Mesenchymal stem cell (in vitro differentiated cells and primary cell): ENCODE data around the gene SLC9A4.

Experiments
- DNase-seq: peaks from one replicate; pipeline ENCODE4 v3.0.0-alpha.2; 2013
- H2AFZ ChIP-seq: one replicate; pipeline ENCODE4 v1.6.1; 2013; ENCODE audit warnings: low read depth, mild to moderate bottlenecking, control low read depth, inconsistent platforms, low read length, moderate library complexity
- H2AK5ac ChIP-seq: 2 replicates; pipeline ENCODE4 v1.6.1; 2013; ENCODE audit warnings: low read length, moderate library complexity, mild to moderate bottlenecking, inconsistent platforms; ENCODE audit not compliant: severe bottlenecking
- H2BK120ac ChIP-seq: one replicate; pipeline ENCODE4 v1.6.1; 2013; ENCODE audit warnings: low read depth, mild to moderate bottlenecking, inconsistent platforms, low read length, moderate library complexity
- H2BK12ac ChIP-seq, 2 experiments: one replicate each; pipeline ENCODE4 v1.6.1; 2013; ENCODE audit warnings: inconsistent platforms in 2 of 2, low read length in 2 of 2, mild to moderate bottlenecking in 2 of 2, moderate library complexity in 2 of 2, control low read depth in 1 of 2
- H2BK15ac ChIP-seq: one replicate; pipeline ENCODE4 v1.6.1; 2013; ENCODE audit warnings: mild to moderate bottlenecking, low read depth, inconsistent platforms; ENCODE audit not compliant: poor library complexity, severe bottlenecking
- H2BK5ac ChIP-seq: 2 replicates; pipeline ENCODE4 v1.6.1; 2013; ENCODE audit warnings: low read depth, mild to moderate bottlenecking, low read length, control low read depth, inconsistent platforms; ENCODE audit not compliant: poor library complexity, severe bottlenecking
- H3K14ac ChIP-seq, 2 experiments: one replicate each; pipeline ENCODE4 v1.6.1; 2013; ENCODE audit warnings: inconsistent platforms in 2 of 2, low read length in 2 of 2, control low read depth in 1 of 2, mild to moderate bottlenecking in 1 of 2, moderate library complexity in 1 of 2
- H3K18ac ChIP-seq, 2 experiments: one replicate each; pipeline ENCODE4 v1.6.1; 2013; ENCODE audit warnings: inconsistent platforms in 2 of 2, low read length in 2 of 2, control low read depth in 1 of 2, low read depth in 1 of 2, mild to moderate bottlenecking in 1 of 2
- H3K23ac ChIP-seq, 2 experiments: one replicate each; pipeline ENCODE4 v1.6.1; 2013; ENCODE audit warnings: inconsistent platforms in 2 of 2, low read length in 2 of 2, mild to moderate bottlenecking in 2 of 2, moderate library complexity in 2 of 2, control low read depth in 1 of 2
- H3K27ac ChIP-seq: 2 replicates; pipeline ENCODE4 v1.5.1; 2013; ENCODE audit warnings: mild to moderate bottlenecking, moderate library complexity, low read length, control low read depth, inconsistent platforms; ENCODE audit not compliant: poor library complexity, severe bottlenecking
- H3K27me3 ChIP-seq, 2 experiments: 2 replicates each; pipeline versions ENCODE4 v1.6.1 to v1.7.0; 2013; ENCODE audit warnings: low read length in 2 of 2, mild to moderate bottlenecking in 2 of 2, moderate library complexity in 2 of 2, control low read depth in 1 of 2, inconsistent platforms in 1 of 2; ENCODE audit not compliant: control insufficient read depth in 1 of 2, insufficient read depth in 1 of 2
- H3K36me3 ChIP-seq, 2 experiments: 2 replicates each; pipeline versions ENCODE4 v1.6.1 to v1.7.0; 2013; ENCODE audit warnings: low read length in 2 of 2, control low read depth in 1 of 2, inconsistent platforms in 1 of 2, low read depth in 1 of 2, mild to moderate bottlenecking in 1 of 2; ENCODE audit not compliant: insufficient read depth in 2 of 2, control insufficient read depth in 1 of 2
- H3K4ac ChIP-seq, 2 experiments: one replicate each; pipeline ENCODE4 v1.6.1; 2013; ENCODE audit warnings: inconsistent platforms in 2 of 2, low read length in 2 of 2, mild to moderate bottlenecking in 2 of 2, moderate library complexity in 2 of 2, control low read depth in 1 of 2, low read depth in 1 of 2
- H3K4me1 ChIP-seq: 2 replicates; pipeline ENCODE4 v1.6.1; 2013; ENCODE audit warnings: low read depth, low read length, control low read depth; ENCODE audit not compliant: control insufficient read depth, insufficient read depth
- H3K4me2 ChIP-seq: 2 replicates; pipeline ENCODE4 v1.6.1; 2013; ENCODE audit warnings: low read length, mild to moderate bottlenecking, inconsistent platforms; ENCODE audit not compliant: poor library complexity, severe bottlenecking
- H3K4me3 ChIP-seq, 2 experiments: 2 replicates each; pipeline versions ENCODE4 v1.5.1 to v1.7.0; 2013; ENCODE audit warnings: low read length in 2 of 2, mild to moderate bottlenecking in 2 of 2, control low read depth in 1 of 2, low read depth in 1 of 2; ENCODE audit not compliant: insufficient read depth in 1 of 2
- H3K79me1 ChIP-seq: replicated peaks from 2 replicates; pipeline ENCODE4 v1.6.1; 2013; ENCODE audit warnings: mild to moderate bottlenecking, control low read depth, low read length, inconsistent platforms; ENCODE audit not compliant: poor library complexity, severe bottlenecking
- H3K9ac ChIP-seq: 2 replicates; pipeline ENCODE4 v1.7.0; 2013; ENCODE audit warnings: mild to moderate bottlenecking, low read length, moderate library complexity
- H3K9me3 ChIP-seq: 2 replicates; pipeline ENCODE4 v1.7.0; 2013; ENCODE audit warnings: mild to moderate bottlenecking, low read length; ENCODE audit not compliant: control insufficient read depth
- H4K8ac ChIP-seq: one replicate; pipeline ENCODE4 v1.6.1; 2013; ENCODE audit warnings: inconsistent platforms, mild to moderate bottlenecking, low read length, moderate library complexity
- H4K91ac ChIP-seq: one replicate; pipeline ENCODE4 v1.6.1; 2013; ENCODE audit warnings: mild to moderate bottlenecking, low read length, inconsistent platforms
- WGBS: methylation state at CpG from one replicate; pipeline ENCODE4 v1.1.7; 2013; ENCODE audit warnings: mixed read lengths; 5-methylcytosine and 5-hydroxymethylcytosine counted together

The SLC9A4 gene

DNA sequence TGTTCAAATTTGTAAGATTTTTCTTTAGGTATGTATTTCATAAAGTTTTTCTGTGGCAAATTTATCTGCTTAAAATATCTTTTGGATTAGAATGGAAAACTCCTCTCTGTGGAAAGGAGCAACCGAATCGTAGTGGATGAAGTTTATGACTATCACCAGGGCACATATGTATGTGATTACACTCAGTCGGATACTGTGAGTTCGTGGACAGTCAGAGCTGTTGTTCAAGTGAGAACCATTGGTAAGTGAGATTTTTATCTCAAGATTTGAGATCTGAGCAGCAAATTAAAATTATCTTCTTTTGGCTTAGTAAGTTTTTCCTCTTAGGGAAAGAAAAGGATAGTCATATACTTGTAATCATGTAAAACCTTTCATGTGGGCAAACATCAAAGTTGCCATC, 35.9 kb upstream of the SLC9A4 start:
- Histone ChIP-seq H2BK15ac (no peak overlapping the region), H3K4me3 (no peak overlapping the region), H3K36me3 (no peaks in the 10 kb centered on the region), H2BK5ac (no peak overlapping the region), H2AFZ (no peak overlapping the region), H3K9ac (no peak overlapping the region), H3K4ac (no peak overlapping the region), H4K91ac (no peak overlapping the region), H3K23ac (no peak overlapping the region), H3K4me2 (no peak overlapping the region), H3K18ac (no peak overlapping the region), H3K27ac (no peak overlapping the region), H2BK120ac (no peak overlapping the region), H3K79me1 (no peaks in the 10 kb centered on the region), H3K4me1 (no peaks in the 10 kb centered on the region), H2AK5ac (no peak overlapping the region), H3K27me3 (peaks cover 0 to 11% of the 10 kb centered on the region in 2 experiments), H3K9me3 (no peaks in the 10 kb centered on the region), H3K14ac (no peak overlapping the region), H2BK12ac (no peak overlapping the region), H4K8ac (no peak overlapping the region)
- 84% methylated on average over 4 of the region's 4 CpGs for WGBS
- DNase-seq = no peak

DNA sequence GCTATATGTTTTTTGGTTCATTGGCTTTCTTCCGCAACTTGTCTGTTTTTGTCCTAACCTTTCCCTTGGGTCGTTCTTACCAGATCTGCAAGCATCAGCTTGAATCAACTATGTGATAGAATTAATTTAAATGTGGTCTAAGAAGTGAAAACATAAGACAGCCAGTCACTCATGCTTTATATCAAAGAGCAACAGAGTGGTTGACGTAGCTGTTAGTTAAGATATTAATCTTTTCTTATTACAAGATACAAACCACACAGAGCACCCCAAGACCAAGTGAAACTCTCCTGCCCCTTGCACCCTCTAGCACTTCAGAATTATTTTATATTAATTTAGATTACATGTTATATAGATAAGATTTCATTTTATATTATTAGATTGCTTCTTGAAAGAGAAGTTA, 34.9 kb upstream of the SLC9A4 start:
- Histone ChIP-seq H3K27ac (no peak overlapping the region), H3K4ac (no peak overlapping the region), H3K4me2 (no peak overlapping the region), H3K14ac (no peak overlapping the region), H2BK12ac (no peak overlapping the region), H3K36me3 (no peaks in the 10 kb centered on the region), H3K9me3 (no peaks in the 10 kb centered on the region), H3K9ac (no peak overlapping the region), H3K23ac (no peak overlapping the region), H2BK15ac (no peak overlapping the region), H3K79me1 (no peaks in the 10 kb centered on the region), H3K27me3 (peaks cover 0 to 11% of the 10 kb centered on the region in 2 experiments), H3K18ac (no peak overlapping the region), H4K91ac (no peak overlapping the region), H2BK120ac (no peak overlapping the region), H3K4me3 (no peak overlapping the region), H3K4me1 (no peaks in the 10 kb centered on the region), H4K8ac (no peak overlapping the region), H2AFZ (no peak overlapping the region), H2BK5ac (no peak overlapping the region), H2AK5ac (no peak overlapping the region)
- WGBS = 92% methylated on average over 2 of the region's 3 CpGs
- no peak for DNase-seq

DNA sequence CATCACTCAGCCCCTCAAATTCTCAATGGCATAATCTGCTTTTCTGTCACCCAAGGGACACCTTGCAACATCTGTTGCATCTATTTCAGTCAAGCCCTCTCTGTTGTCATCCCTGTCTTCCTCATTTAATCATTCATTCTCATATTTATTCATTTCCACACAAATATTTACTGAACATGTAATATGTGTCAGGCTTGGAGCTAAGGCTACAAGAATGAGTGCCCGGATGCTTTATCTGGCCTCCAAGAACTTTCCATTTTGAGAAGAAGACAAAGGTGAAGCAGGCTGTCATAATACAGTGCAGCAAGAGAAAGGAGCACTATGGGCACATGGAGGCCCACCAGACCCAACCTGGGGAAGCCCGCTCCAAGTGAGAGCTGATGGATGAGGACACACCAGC, 34.4 kb upstream of the SLC9A4 start:
- H3K14ac ChIP-seq = no peak overlapping the region
- DNase-seq = no peak
- no peak overlapping the region for H3K9ac ChIP-seq

DNA sequence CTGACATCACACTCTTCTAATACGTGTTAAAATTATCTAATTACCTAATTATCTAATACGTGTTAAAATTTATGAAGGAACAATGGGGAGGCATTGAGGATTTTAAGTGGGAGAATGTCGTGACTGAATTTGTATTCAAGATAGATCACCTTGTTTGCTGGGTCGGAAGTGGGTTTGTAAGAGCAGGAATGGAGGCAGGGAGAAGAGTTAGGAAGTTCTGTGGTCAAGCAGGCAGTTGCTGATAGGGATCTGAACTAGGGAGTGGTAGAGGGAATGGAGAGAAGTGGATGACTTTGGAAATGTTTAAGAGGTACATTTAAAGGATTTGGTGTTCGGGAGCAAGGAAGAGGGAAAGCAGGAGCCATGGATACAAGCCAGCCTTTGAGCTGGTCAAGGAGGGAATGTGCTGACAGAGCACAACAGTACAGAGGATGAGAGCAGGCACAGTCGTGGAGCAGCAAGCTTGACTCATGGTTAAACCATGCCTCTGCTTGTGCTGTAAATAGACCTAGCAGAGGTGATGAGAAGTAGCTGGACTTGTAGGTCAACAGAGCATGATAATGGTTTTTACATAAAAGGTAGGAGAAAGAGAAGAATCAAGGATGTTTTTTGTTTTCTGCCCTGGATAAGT, 33.8 kb upstream of the SLC9A4 start:
- Histone ChIP-seq H2BK120ac (no peak overlapping the region), H3K4me3 (no peak overlapping the region), H3K79me1 (no peaks in the 10 kb centered on the region), H2AFZ (no peak overlapping the region), H3K18ac (no peak overlapping the region), H3K27me3 (peaks cover 0 to 15% of the 10 kb centered on the region in 2 experiments), H3K14ac (no peak overlapping the region), H3K9ac (no peak overlapping the region), H3K23ac (no peak overlapping the region), H3K4me1 (no peaks in the 10 kb centered on the region), H3K9me3 (no peaks in the 10 kb centered on the region), H3K4ac (no peak overlapping the region), H2BK12ac (peak overlapping the region in 1 of 2 experiments; percentile 95), H2AK5ac (no peak overlapping the region), H2BK15ac (no peak overlapping the region), H2BK5ac (no peak overlapping the region), H4K8ac (no peak overlapping the region), H4K91ac (no peak overlapping the region), H3K36me3 (no peaks in the 10 kb centered on the region), H3K4me2 (no peak overlapping the region), H3K27ac (no peak overlapping the region)
- WGBS = 38% methylated on average over 5 of the region's 6 CpGs
- peak; percentile 85 for DNase-seq

More for the DNA sequence above, 34.4 kb upstream of the SLC9A4 start:
- peak overlapping the region; percentile 54 for H2AK5ac ChIP-seq
- no peak overlapping the region for H2BK120ac ChIP-seq
- H3K27ac ChIP-seq = no peak overlapping the region
- H4K91ac ChIP-seq = no peak overlapping the region
- no peak overlapping the region for H3K4ac ChIP-seq
- peaks cover 0 to 11% of the 10 kb centered on the region in 2 experiments for H3K27me3 ChIP-seq
- no peaks in the 10 kb centered on the region for H3K4me1 ChIP-seq
- H3K4me2 ChIP-seq = no peak overlapping the region
- peak overlapping the region; percentile 26 to 95 for H2BK12ac ChIP-seq
- 98% methylated on average over 2 of the region's 2 CpGs for whole genome bisulfite sequencing
- H2BK5ac ChIP-seq = no peak overlapping the region
- H2AFZ ChIP-seq = no peak overlapping the region
- H2BK15ac ChIP-seq = no peak overlapping the region
- H3K9me3 ChIP-seq = no peaks in the 10 kb centered on the region
- no peaks in the 10 kb centered on the region for H3K36me3 ChIP-seq
- H3K79me1 ChIP-seq = no peaks in the 10 kb centered on the region
- no peak overlapping the region for H3K23ac ChIP-seq
- H3K4me3 ChIP-seq = no peak overlapping the region
- peak overlapping the region in 1 of 2 experiments; percentile 46 for H3K18ac ChIP-seq
- H4K8ac ChIP-seq = no peak overlapping the region
